Liver (tissue), 9 donors: ENCODE data around the gene GRID1. TPM values are rescaled to one million over a fixed set of nuclear protein-coding genes. Genes with fewer than 3 reads are reported as not detected.

ENCODE experiments used
- DNase-seq: peaks from one replicate; pipeline ENCODE4 v3.0.0-alpha.2; 2017; ENCODE audit warnings: low spot score
- H3K27ac ChIP-seq, 2 donors: one replicate each; pipeline ENCODE4 v1.7.0; 2013; ENCODE audit warnings: inconsistent platforms in 2 of 2, low read length in 2 of 2, control low read depth in 1 of 2, low read depth in 1 of 2, mild to moderate bottlenecking in 1 of 2
- H3K27me3 ChIP-seq, 4 donors: one replicate each; pipeline versions ENCODE4 v1.6.1 to v1.7.0; 2013; ENCODE audit warnings: low read length in 3 of 4, inconsistent platforms in 1 of 4, mild to moderate bottlenecking in 1 of 4, moderate library complexity in 1 of 4; ENCODE audit not compliant: control insufficient read depth in 4 of 4, insufficient read depth in 4 of 4
- H3K36me3 ChIP-seq, 4 donors: one replicate each; pipeline versions ENCODE4 v1.6.1 to v1.7.0; 2013; ENCODE audit warnings: low read length in 3 of 4, mild to moderate bottlenecking in 3 of 4, low read depth in 1 of 4, moderate library complexity in 1 of 4; ENCODE audit not compliant: control insufficient read depth in 4 of 4, insufficient read depth in 3 of 4
- H3K4me1 ChIP-seq, 4 donors: one replicate each; pipeline versions ENCODE4 v1.6.1 to v1.7.0; 2013; ENCODE audit warnings: low read length in 3 of 4, mild to moderate bottlenecking in 3 of 4, moderate library complexity in 1 of 4; ENCODE audit not compliant: control insufficient read depth in 4 of 4, insufficient read depth in 4 of 4
- H3K4me3 ChIP-seq, 3 donors: one replicate each; pipeline versions ENCODE4 v1.6.1 to v1.7.0; 2013; ENCODE audit warnings: low read length in 3 of 3, control low read depth in 1 of 3, low read depth in 1 of 3, mild to moderate bottlenecking in 1 of 3
- H3K9ac ChIP-seq, 2 donors: one replicate each; pipeline ENCODE4 v1.7.0; 2013; ENCODE audit warnings: low read length in 2 of 2, mild to moderate bottlenecking in 2 of 2, moderate library complexity in 2 of 2, control low read depth in 1 of 2, low read depth in 1 of 2
- H3K9me3 ChIP-seq, 4 donors: one replicate each; pipeline versions ENCODE4 v1.6.1 to v1.7.0; 2013; ENCODE audit warnings: low read length in 3 of 4; ENCODE audit not compliant: control insufficient read depth in 4 of 4
- ATF3 ChIP-seq: IDR thresholded peaks from 2 replicates; pipeline ENCODE4 v1.6.1; 2016; ENCODE audit warnings: antibody characterized with exemption
- CTCF ChIP-seq: fragments of 150-350 bp; IDR thresholded peaks from 2 replicates; pipeline ENCODE4 v1.5.1; 2017; ENCODE audit warnings: improper control_type of control experiment, low read depth, low read length; ENCODE audit not compliant: missing input control
- EGR1 ChIP-seq, 2 donors: IDR thresholded peaks; 2 replicates each; pipeline ENCODE4 v1.6.1; 2016 to 2018; ENCODE audit warnings: antibody characterized with exemption in 2 of 2, low read depth in 2 of 2
- FOXA1 ChIP-seq: IDR thresholded peaks from 2 replicates; pipeline ENCODE4 v1.6.1; 2016; ENCODE audit warnings: antibody characterized with exemption
- FOXA2 ChIP-seq: IDR thresholded peaks from 2 replicates; pipeline ENCODE4 v1.6.1; 2016; ENCODE audit warnings: antibody characterized with exemption
- GABPA ChIP-seq, 2 donors: IDR thresholded peaks in 1 of 2; conservative IDR thresholded peaks in 1 of 2; 2 replicates each; pipeline ENCODE4 v1.6.1; 2016; ENCODE audit warnings: antibody characterized with exemption in 2 of 2, mild to moderate bottlenecking in 1 of 2, moderate library complexity in 1 of 2
- HNF4A ChIP-seq, 2 donors: conservative IDR thresholded peaks; 2 replicates each; pipeline ENCODE4 v1.6.1; 2016; ENCODE audit warnings: antibody characterized with exemption in 2 of 2, mild to moderate bottlenecking in 2 of 2
- HNF4G ChIP-seq: IDR thresholded peaks from 2 replicates; pipeline ENCODE4 v1.6.1; 2016; ENCODE audit warnings: antibody characterized with exemption
- JUND ChIP-seq, 2 donors: IDR thresholded peaks; 2 replicates each; pipeline ENCODE4 v1.6.1; 2016; ENCODE audit warnings: antibody characterized with exemption in 2 of 2
- MAX ChIP-seq: IDR thresholded peaks from 2 replicates; pipeline ENCODE4 v1.6.1; 2016; ENCODE audit warnings: antibody characterized with exemption
- NR2F2 ChIP-seq: IDR thresholded peaks from 2 replicates; pipeline ENCODE4 v1.6.1; 2016; ENCODE audit warnings: antibody characterized with exemption
- RAD21 ChIP-seq, 2 donors: IDR thresholded peaks; 2 replicates each; pipeline ENCODE4 v1.6.1; 2016; ENCODE audit warnings: antibody characterized with exemption in 2 of 2, mild to moderate bottlenecking in 2 of 2
- RXRA ChIP-seq, 2 donors: IDR thresholded peaks; 2 replicates each; pipeline ENCODE4 v1.6.1; 2017 to 2018; ENCODE audit warnings: antibody characterized with exemption in 2 of 2, mild to moderate bottlenecking in 1 of 2
- SP1 ChIP-seq: IDR thresholded peaks from 2 replicates; pipeline ENCODE4 v1.6.1; 2018; ENCODE audit warnings: antibody characterized with exemption, mild to moderate bottlenecking
- TAF1 ChIP-seq: conservative IDR thresholded peaks from 2 replicates; pipeline ENCODE4 v1.6.1; 2016; ENCODE audit warnings: antibody characterized with exemption, mild to moderate bottlenecking
- YY1 ChIP-seq: IDR thresholded peaks from 2 replicates; pipeline ENCODE4 v1.6.1; 2016; ENCODE audit warnings: antibody characterized with exemption, mild to moderate bottlenecking
- ZBTB33 ChIP-seq: IDR thresholded peaks from 2 replicates; pipeline ENCODE4 v1.6.1; 2016; ENCODE audit warnings: antibody characterized with exemption
- WGBS: extraction: QIAGEN DNeasy Blood & Tissue Kit; methylation state at CpG from one replicate; pipeline ENCODE4 v1.1.7; 2013; 5-methylcytosine and 5-hydroxymethylcytosine counted together
- polyA plus RNA-seq, 2 donors: library from polyadenylated mRNA; stranded (reverse) in 1 of 2; unstranded in 1 of 2; fragments of 200-250 nt in 1 of 2; fragments of >200 nt in 1 of 2; fragmentation: Nextera tagmentation in 1 of 2; extraction: Ambion mirVana in 1 of 2; gene quantifications; one replicate each; pipeline versions ENCODE4 v1.2.1 to v1.2.3, GENCODE V29; 2013 to 2015
- total RNA-seq, 2 donors: library from RNA; depleted of rRNA; stranded (reverse); fragments of >200 nt; gene quantifications; one replicate each; pipeline ENCODE4 v1.2.3, GENCODE V29; 2014
- TF ChIP-seq, protein P1 (sequence below): IDR thresholded peaks from 2 replicates; pipeline ENCODE4 v1.6.1; 2016; ENCODE audit warnings: antibody characterized with exemption, mild to moderate bottlenecking
- donor health status: healthy.
- donor health status: healthy.
- donor health status: healthy.
- donor health status: healthy.
- donor health status: healthy.

GRID1 gene
- total and polyA plus RNA-seq, 4 donors = 0.09 to 0.17 (median 0.14) TPM; not detected in 1

GRCh38 chr10:86327954-86328725 lies 38.5 kb downstream of the GRID1 start (continued):
- no peak for TF ChIP-seq TAF1

DNA sequence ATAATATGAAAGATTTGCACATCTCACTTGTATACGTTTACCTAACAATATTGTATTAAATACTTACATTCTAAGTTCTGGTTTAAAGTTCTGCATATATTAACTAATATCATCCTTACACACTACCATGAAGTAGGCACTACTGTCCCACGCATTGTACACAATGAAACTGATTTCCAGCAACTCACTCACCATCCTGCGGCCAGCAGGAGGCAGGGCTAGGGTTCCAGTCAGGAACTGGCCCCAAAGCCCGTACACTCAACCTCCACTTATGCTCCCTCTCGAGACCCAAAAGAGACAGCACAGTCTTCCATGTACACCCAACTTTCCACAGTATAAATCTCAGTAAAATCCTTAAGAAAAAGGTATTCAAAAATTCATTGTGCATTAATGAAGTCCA lies 41.4 kb downstream of the GRID1 start:
- no peak for DNase-seq
- Histone ChIP-seq H3K4me1 (no peaks in the 10 kb centered on the region), H3K27me3 (no peaks in the 10 kb centered on the region), H3K27ac (no peak overlapping the region), H3K9me3 (no peaks in the 10 kb centered on the region), H3K36me3 (no peaks in the 10 kb centered on the region), H3K4me3 (no peak overlapping the region), H3K9ac (no peak overlapping the region)
- 67% methylated on average over 5 of the region's 5 CpGs for WGBS
- TF ChIP-seq HNF4A (conservative IDR thresholded peaks at IDR 0.05) (no peak), GABPA (IDR thresholded peaks at IDR 0.05 in 1 of 2, conservative IDR thresholded peaks at IDR 0.05 in 1 of 2) (no peak), YY1 (no peak), JUND (IDR thresholded peaks at IDR 0.05) (no peak), CTCF (no peak), RXRA (IDR thresholded peaks at IDR 0.05) (no peak), RAD21 (IDR thresholded peaks at IDR 0.05) (no peak), FOXA2 (no peak), HNF4G (no peak), ATF3 (no peak), EGR1 (IDR thresholded peaks at IDR 0.05; ENCODE audit: low read depth in 2 of 2) (no peak), NR2F2 (no peak), ZBTB33 (no peak), MAX (no peak), SP1 (no peak), TAF1 (no peak), FOXA1 (no peak)
- TF ChIP-seq, protein P1, sequence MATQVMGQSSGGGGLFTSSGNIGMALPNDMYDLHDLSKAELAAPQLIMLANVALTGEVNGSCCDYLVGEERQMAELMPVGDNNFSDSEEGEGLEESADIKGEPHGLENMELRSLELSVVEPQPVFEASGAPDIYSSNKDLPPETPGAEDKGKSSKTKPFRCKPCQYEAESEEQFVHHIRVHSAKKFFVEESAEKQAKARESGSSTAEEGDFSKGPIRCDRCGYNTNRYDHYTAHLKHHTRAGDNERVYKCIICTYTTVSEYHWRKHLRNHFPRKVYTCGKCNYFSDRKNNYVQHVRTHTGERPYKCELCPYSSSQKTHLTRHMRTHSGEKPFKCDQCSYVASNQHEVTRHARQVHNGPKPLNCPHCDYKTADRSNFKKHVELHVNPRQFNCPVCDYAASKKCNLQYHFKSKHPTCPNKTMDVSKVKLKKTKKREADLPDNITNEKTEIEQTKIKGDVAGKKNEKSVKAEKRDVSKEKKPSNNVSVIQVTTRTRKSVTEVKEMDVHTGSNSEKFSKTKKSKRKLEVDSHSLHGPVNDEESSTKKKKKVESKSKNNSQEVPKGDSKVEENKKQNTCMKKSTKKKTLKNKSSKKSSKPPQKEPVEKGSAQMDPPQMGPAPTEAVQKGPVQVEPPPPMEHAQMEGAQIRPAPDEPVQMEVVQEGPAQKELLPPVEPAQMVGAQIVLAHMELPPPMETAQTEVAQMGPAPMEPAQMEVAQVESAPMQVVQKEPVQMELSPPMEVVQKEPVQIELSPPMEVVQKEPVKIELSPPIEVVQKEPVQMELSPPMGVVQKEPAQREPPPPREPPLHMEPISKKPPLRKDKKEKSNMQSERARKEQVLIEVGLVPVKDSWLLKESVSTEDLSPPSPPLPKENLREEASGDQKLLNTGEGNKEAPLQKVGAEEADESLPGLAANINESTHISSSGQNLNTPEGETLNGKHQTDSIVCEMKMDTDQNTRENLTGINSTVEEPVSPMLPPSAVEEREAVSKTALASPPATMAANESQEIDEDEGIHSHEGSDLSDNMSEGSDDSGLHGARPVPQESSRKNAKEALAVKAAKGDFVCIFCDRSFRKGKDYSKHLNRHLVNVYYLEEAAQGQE = no peak
